Stomach (tissue), 9 donors: ENCODE measurements around the gene RFC1. TPM values are rescaled to one million over a fixed set of nuclear protein-coding genes. Genes with fewer than 3 reads are reported as not detected.

Experiments
- DNase-seq, 2 donors: peaks; one replicate each; pipeline versions ENCODE4 v3.0.0 to v3.0.0-alpha.2; 2013 to 2019
- H3K27ac ChIP-seq, 5 donors: fragments of 200-600 bp in 4 of 5; sonication (generic) in 4 of 5; one replicate each; pipeline ENCODE4 v1.5.1; 2013 to 2019; ENCODE audit warnings: mild to moderate bottlenecking in 1 of 5, moderate library complexity in 1 of 5
- H3K27me3 ChIP-seq, 3 donors: fragments of 200-600 bp; sonication (generic); one replicate each; pipeline ENCODE4 v1.5.1; 2017 to 2019; ENCODE audit warnings: mixed run types in 1 of 3
- H3K36me3 ChIP-seq, 4 donors: fragments of 200-600 bp; sonication (generic); 1 replicate in 3 of 4; 2 replicates in 1 of 4; pipeline ENCODE4 v1.5.1; 2016 to 2019
- H3K4me1 ChIP-seq, 4 donors: fragments of 200-600 bp; sonication (generic); one replicate each; pipeline ENCODE4 v1.5.1; 2016 to 2019
- H3K4me3 ChIP-seq, 4 donors: fragments of 200-600 bp; sonication (generic) in 3 of 4; one replicate each; pipeline ENCODE4 v1.5.1; 2016 to 2019; ENCODE audit warnings: mild to moderate bottlenecking in 1 of 4
- H3K9me3 ChIP-seq, 4 donors: fragments of 200-600 bp; sonication (generic); one replicate each; pipeline ENCODE4 v1.5.1; 2016 to 2019
- EP300 ChIP-seq: sonication (generic); formaldehyde crosslinking; IDR thresholded peaks from one replicate; pipeline ENCODE4 v1.6.1; 2017; ENCODE audit warnings: antibody characterized with exemption
- POLR2A ChIP-seq, 4 donors: fragments of 450-650 bp; IDR thresholded peaks; one replicate each; pipeline ENCODE4 v1.6.1; 2016; ENCODE audit warnings: antibody characterized with exemption in 4 of 4, control low read depth in 2 of 4, mild to moderate bottlenecking in 1 of 4, moderate library complexity in 1 of 4
- POLR2AphosphoS5 ChIP-seq, 3 donors: sonication (generic); formaldehyde crosslinking; IDR thresholded peaks; one replicate each; pipeline ENCODE4 v1.6.1; 2016; ENCODE audit warnings: antibody characterized with exemption in 3 of 3
- WGBS, 5 donors: extraction: QIAGEN DNeasy Blood & Tissue Kit in 3 of 5; methylation state at CpG; one replicate each; pipeline versions ENCODE4 v1.1.5 to v1.1.7; 2013 to 2018; 5-methylcytosine and 5-hydroxymethylcytosine counted together
- intact Hi-C: fragments of 100-400 bp; cut with DNase I; formaldehyde crosslinking; loops from one replicate; pipeline ENCODE4 v1.15.1; 2023; ENCODE audit warnings: low total_unique reads
- polyA plus RNA-seq, 3 donors: library from polyadenylated mRNA; stranded (reverse); fragments of 200-250 nt; gene quantifications; one replicate each; pipeline ENCODE4 v1.2.3, GENCODE V29; 2013
- total RNA-seq, 5 donors: library from RNA; depleted of rRNA; stranded (reverse); fragments of >200 nt; gene quantifications; one replicate each; pipeline versions ENCODE4 v1.1.0 to v1.2.3, GENCODE V29; 2014 to 2016
- TF ChIP-seq, protein P1 (sequence below), 7 experiments: fragments of 450-650 bp in 4 of 7; fragments of 200-600 bp in 3 of 7; sonication (generic) in 3 of 7; IDR thresholded peaks; one replicate each; pipeline ENCODE4 v1.5.1; 2016 to 2019; ENCODE audit warnings: antibody characterized with exemption in 7 of 7, control low read depth in 2 of 7, mild to moderate bottlenecking in 1 of 7
- donor health status: healthy with polysubstance abuse.
- donor health status: Bipolar disorder and iron deficiency.
- donor health status: healthy.

Gene RFC1
- total and polyA plus RNA-seq, 8 donors: 9.1 to 127 (median 23.0) TPM

- 98 to 100% (median 99%) methylated on average over 2 of the region's 2 CpGs for WGBS, 5 donors
- DNase-seq: no peak
- TF ChIP-seq, protein P1, sequence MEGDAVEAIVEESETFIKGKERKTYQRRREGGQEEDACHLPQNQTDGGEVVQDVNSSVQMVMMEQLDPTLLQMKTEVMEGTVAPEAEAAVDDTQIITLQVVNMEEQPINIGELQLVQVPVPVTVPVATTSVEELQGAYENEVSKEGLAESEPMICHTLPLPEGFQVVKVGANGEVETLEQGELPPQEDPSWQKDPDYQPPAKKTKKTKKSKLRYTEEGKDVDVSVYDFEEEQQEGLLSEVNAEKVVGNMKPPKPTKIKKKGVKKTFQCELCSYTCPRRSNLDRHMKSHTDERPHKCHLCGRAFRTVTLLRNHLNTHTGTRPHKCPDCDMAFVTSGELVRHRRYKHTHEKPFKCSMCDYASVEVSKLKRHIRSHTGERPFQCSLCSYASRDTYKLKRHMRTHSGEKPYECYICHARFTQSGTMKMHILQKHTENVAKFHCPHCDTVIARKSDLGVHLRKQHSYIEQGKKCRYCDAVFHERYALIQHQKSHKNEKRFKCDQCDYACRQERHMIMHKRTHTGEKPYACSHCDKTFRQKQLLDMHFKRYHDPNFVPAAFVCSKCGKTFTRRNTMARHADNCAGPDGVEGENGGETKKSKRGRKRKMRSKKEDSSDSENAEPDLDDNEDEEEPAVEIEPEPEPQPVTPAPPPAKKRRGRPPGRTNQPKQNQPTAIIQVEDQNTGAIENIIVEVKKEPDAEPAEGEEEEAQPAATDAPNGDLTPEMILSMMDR (IDR thresholded peaks at IDR 0.05): no peak
- TF ChIP-seq POLR2AphosphoS5 (IDR thresholded peaks at IDR 0.05) (no peak), EP300 (no peak), POLR2A (IDR thresholded peaks at IDR 0.05) (no peak)
- Histone ChIP-seq H3K9me3 (no peaks in the 10 kb centered on the region), H3K4me1 (no peaks in the 10 kb centered on the region), H3K27ac (no peak overlapping the region), H3K36me3 (peaks cover 4 to 54% (median 37%) of the 10 kb centered on the region in 4 donors), H3K27me3 (no peaks in the 10 kb centered on the region), H3K4me3 (no peak overlapping the region)
- intact Hi-C loops: no loop called here
Measured at GRCh38 chr4:39326468-39326977, 39.6 kb downstream of the RFC1 start.

- no peaks in the 10 kb centered on the region for H3K27me3 ChIP-seq
- WGBS, 5 donors: 82 to 99% (median 95%) methylated on average over 4 of the region's 4 CpGs
- intact Hi-C loops: no loop called here
- no peak overlapping the region for H3K4me3 ChIP-seq
- H3K27ac ChIP-seq: no peak overlapping the region
- peaks cover 4 to 69% (median 49%) of the 10 kb centered on the region in 4 donors for H3K36me3 ChIP-seq
- H3K4me1 ChIP-seq: no peaks in the 10 kb centered on the region
- TF ChIP-seq POLR2A (IDR thresholded peaks at IDR 0.05) (no peak), EP300 (no peak), POLR2AphosphoS5 (IDR thresholded peaks at IDR 0.05) (no peak)
- TF ChIP-seq, protein P1 (IDR thresholded peaks at IDR 0.05): no peak
- DNase-seq: no peak
- H3K9me3 ChIP-seq: no peaks in the 10 kb centered on the region
Measured at GRCh38 chr4:39324897-39325613, 41.1 kb downstream of the RFC1 start.

- Histone ChIP-seq H3K27ac (no peak overlapping the region), H3K27me3 (no peaks in the 10 kb centered on the region), H3K4me3 (no peak overlapping the region), H3K9me3 (no peaks in the 10 kb centered on the region), H3K36me3 (peaks cover 7 to 75% (median 55%) of the 10 kb centered on the region in 4 donors), H3K4me1 (no peaks in the 10 kb centered on the region)
- TF ChIP-seq, protein P1 (IDR thresholded peaks at IDR 0.05): no peak
- no peak for TF ChIP-seq POLR2A (IDR thresholded peaks at IDR 0.05)
- no peak for TF ChIP-seq EP300
- TF ChIP-seq POLR2AphosphoS5 (IDR thresholded peaks at IDR 0.05): no peak
- 69 to 81% (median 72%) methylated on average over 2 of the region's 2 CpGs for WGBS, 5 donors
- DNase-seq: no peak
- intact Hi-C loops: no loop called here
Measured at GRCh38 chr4:39324446-39324845, 41.7 kb downstream of the RFC1 start.

GRCh38 chr4:39323821-39324220 is 42.3 kb downstream of the RFC1 start:
- Histone ChIP-seq H3K4me1 (no peaks in the 10 kb centered on the region), H3K27me3 (no peaks in the 10 kb centered on the region), H3K27ac (no peak overlapping the region), H3K36me3 (peaks cover 7 to 81% (median 61%) of the 10 kb centered on the region in 4 donors), H3K4me3 (no peak overlapping the region), H3K9me3 (no peaks in the 10 kb centered on the region)
- DNase-seq: no peak
- intact Hi-C loops: no loop called here
- TF ChIP-seq, protein P1 (IDR thresholded peaks at IDR 0.05): no peak
- TF ChIP-seq EP300 (no peak), POLR2AphosphoS5 (IDR thresholded peaks at IDR 0.05) (no peak), POLR2A (IDR thresholded peaks at IDR 0.05) (no peak)
- whole genome bisulfite sequencing, 5 donors: 92 to 100% (median 97%) methylated on average over 1 of the region's 1 CpG
